C4-2B (cell line): ENCODE data around the gene EXOSC2.

ENCODE experiments used
- H3K27ac ChIP-seq: fragments of 450-650 bp; 2 replicates; pipeline ENCODE4 v1.5.1; 2017
- CTCF ChIP-seq: fragments of 450-650 bp; conservative IDR thresholded peaks from 2 replicates; pipeline ENCODE4 v1.5.1; 2017; ENCODE audit warnings: mild to moderate bottlenecking
- ZFX ChIP-seq: fragments of 450-650 bp; IDR thresholded peaks from 2 replicates; pipeline ENCODE4 v1.6.1; 2017

EXOSC2 gene

GRCh38 chr9:130660683-130661450, 32.7 kb upstream of the EXOSC2 start:
- TF ChIP-seq ZFX (no peak), CTCF (no peak)
- no peak overlapping the region for H3K27ac ChIP-seq

DNA sequence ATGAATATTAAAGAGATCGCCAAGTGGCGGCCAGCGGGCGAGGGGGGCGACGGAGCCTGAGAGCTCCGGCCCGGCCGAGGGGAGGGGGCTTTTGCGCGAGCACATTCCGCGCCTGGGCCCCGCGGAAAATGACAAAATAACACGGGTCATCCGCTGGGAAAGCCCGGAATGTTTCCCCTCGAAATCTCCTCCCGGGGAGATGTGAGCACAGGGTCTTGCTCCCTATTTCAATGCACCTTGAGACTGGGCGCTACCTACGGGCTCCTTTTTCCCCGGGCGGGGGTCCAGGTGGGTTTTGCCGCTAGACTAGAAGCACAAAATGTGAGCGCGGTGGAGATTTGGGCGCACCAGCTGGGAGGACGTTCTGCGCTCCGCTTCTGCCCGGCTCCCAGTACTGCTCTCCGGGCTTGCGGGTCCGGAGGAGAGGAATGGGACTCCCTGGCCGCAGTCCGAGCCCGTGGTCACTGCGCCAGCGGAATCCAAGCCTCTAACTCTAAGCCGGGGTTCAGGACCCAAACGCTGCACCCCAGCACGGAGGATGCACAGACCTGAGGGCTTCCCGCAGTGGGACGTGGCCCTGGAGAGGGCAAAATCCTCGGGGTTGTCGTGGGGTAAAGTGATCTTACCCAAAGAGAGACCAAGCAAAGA, 32.0 kb upstream of the EXOSC2 start:
- H3K27ac ChIP-seq, result no peak overlapping the region
- TF ChIP-seq ZFX, result no peak
- TF ChIP-seq CTCF, result no peak

DNA sequence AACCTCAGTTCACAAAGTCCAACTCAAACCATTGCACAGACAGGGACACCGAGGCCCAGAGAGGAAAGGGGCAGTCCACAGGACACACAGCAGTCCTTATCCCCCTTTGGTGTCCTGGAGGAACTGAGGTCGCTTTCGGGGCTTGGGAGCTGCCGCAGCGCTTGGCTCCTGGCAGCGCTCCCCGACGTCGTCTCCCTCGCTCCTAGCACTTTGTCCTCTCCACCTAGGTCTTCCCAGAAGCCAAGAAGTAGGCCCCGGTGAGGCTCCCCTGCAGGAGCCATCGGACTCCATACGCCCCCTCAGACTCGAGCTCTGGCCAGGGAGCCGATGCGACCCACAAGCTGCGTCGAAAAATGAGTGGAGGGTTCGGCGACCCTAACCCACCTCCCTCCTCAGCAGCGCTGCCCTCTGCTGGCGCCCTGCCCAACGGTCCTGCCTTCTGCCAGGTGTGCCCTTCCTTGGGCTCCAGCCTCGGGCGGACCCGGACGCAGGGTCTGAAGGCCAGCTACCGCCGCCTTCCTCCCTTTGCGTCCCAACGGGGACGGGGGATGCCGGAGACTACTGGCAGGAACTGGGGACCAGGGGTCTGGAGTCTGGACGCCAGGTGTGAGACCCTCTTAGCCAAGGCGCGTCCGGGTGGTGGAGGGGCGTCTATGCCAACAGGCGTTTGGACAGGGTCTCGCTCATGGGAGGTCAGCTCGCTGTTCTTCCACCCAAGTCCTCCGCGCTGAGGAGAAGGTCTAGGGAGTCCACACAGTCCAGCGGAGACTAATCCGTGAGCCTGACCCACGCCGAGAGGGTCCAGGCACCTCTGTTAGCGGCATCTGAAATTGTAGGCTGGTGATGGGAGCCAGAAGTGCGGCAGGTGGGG, 31.2 kb upstream of the EXOSC2 start:
- H3K27ac ChIP-seq, result no peak overlapping the region
- TF ChIP-seq CTCF (no peak), ZFX (no peak)

- H3K27ac ChIP-seq, result no peak overlapping the region
- no peak for TF ChIP-seq ZFX
These were observed 30.7 kb upstream of the EXOSC2 start for GRCh38 chr9:130662970-130663257.

DNA sequence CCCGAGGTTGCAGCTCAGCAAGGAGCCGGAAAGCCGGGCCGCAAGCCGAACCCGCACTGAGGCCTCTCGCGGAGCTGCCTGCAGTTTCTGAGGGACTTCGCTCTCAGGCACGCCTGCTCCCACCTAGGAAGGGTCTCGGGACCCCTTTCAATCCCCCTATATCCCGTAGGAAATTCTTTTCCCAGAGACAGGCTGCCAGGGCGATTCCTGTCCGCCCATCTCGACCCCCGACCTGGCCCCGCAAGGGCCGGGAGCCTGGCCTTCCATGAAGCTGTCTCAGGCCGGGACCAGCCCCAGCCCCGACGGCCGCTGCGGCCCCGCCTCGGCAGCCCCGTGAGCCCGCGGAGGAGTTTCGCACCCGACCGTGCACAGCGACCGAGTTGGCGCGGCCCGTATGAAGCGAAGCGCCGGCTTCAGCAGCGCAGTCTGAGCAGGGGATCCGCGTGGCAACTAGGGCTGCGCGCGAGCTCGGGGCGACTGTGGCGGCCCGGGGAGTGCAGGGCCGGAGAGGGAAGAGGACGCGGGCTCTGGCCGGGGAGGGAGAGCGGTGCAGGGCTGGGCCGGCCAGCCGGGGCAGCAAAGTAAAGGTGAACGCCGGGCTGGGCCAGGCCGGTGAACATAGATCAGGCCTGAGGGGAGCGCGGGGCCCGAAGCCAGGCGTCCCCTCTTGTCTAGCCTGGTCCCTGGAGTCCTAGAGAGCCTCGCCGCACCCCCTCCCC, 30.2 kb upstream of the EXOSC2 start:
- no peak overlapping the region for H3K27ac ChIP-seq

GRCh38 chr9:130663977-130664250, 29.7 kb upstream of the EXOSC2 start:
- no peak for TF ChIP-seq CTCF
- TF ChIP-seq ZFX, result no peak
- no peak overlapping the region for H3K27ac ChIP-seq

More for the DNA sequence above, 30.2 kb upstream of the EXOSC2 start:
- TF ChIP-seq CTCF, result no peak
- TF ChIP-seq ZFX, result no peak

- TF ChIP-seq ZFX, result no peak
- no peak for TF ChIP-seq CTCF
- no peak within 1 kb of the TSS for H3K27ac ChIP-seq
These were observed 29.1 kb upstream of the EXOSC2 start, which contains the start of gene PRDM12 for GRCh38 chr9:130664251-130665028. Gene PRDM12 (plus strand): TSS chr9:130664594. CDS start chr9:130664654, 60 bp downstream.
